Measurements from ENCODE around the gene FBXO5.

FBXO5 gene

DNA sequence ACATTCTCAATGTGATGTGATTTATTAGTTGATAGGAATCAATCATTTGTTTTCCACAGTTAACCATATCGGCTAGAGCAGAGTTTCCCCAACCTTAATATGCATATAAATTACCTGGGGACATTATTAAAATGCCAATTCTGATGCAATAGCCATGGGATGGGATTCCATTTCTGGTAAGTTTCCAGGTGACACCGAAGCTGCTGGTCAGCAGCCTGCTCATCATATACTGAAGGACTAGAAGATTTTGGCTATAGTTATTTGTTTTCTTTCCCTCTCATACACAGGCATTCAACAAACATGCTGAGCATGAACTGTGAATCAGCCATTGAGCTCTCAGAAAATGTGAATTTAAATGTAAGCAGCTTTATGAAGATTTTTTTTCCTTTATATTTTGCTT lies 35.8 kb downstream of the FBXO5 start:
- no peak for DNase-seq

DNA sequence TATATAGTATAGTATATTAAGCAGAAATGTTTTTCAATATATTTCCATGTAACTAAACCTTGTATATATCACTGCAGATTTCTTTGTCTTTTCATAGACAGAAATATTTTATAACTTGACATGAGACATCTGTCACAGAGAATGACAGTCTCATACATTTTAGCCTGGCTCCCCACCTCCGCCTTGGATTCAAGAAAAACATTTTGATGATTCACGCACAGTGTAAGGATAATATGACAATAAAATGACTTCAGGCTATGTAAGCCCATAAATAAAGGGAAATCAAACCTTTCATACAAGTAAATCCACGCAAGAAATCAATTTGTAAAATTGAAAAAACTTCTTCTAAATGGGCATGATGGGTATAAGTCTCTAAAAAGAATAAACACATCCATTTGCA lies 36.4 kb downstream of the FBXO5 start:
- no peak for DNase-seq

DNA sequence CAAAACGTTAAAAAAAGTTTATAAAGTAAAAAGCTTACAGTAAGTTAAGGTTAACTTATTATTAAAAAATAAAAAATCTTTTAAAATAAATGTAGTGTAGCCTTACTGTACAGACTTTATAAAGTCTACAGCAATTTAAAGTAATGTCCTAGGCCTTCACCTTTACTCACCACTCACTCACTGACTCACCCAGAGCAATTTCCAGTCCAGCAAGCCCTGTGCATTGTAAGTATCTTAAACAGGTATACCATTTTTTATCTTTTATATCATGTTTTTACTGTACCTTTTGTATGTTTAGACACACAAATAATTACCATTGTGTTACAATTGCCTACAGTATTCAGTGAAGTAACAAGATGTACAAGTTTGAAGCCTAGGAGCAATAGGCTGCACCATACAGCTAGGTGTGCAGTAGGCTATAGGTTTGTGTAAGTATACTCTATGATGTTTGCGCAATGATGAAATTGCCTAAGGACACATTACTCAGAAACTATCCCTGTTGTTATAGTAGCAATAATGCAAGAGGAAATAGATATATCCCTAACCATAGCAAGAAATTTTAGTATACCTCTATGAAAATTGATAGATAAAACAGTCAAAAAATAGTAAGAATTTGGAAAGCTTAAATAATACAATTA lies 39.5 kb downstream of the FBXO5 start:
- no peak for DNase-seq

DNA sequence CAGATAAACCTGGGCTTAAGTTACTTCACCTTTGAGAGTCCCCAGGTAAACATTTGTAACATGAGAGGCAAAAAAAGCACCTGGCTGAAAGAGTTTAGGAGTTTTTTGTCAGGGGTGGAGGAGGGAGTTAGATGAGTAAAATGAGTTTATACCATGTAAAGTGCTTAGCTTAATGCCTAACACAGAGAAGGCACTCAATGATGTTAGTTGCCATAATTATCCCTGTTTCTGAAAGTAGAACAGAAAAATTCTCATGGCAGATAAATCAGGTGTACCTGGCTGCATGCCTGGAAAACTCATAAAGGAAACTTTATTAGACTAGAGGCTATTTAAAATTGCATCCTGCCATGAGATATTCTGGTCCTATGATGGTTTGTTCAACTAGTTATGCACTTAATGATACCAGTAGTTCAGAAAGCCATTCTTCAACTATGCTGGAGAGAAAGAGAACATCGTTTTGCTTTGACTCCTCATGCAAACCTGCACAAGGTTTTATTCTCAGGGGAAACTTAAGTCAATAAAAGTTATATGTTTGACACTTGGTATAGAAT lies 40.4 kb downstream of the FBXO5 start:
- no peak for DNase-seq

DNA sequence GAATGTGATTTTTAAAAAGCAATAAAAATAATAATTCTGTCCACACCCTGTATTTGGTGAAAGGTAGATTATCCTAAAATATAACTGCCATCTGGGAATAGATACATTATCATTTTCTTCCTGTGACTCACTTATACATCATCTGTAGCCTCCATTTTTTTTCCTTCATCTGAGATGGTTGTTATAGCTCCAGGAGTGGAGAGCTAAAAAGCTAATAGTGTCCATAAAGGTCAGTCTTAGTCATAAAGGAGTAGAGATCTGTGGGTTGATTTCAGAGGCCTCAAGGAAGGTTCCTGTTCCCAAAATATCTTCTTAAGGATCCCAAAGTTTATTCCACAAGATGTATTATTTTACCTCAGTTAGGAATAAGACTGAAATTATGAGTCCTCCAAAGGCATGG lies 41.1 kb downstream of the FBXO5 start:
- DNase-seq = no peak

DNA sequence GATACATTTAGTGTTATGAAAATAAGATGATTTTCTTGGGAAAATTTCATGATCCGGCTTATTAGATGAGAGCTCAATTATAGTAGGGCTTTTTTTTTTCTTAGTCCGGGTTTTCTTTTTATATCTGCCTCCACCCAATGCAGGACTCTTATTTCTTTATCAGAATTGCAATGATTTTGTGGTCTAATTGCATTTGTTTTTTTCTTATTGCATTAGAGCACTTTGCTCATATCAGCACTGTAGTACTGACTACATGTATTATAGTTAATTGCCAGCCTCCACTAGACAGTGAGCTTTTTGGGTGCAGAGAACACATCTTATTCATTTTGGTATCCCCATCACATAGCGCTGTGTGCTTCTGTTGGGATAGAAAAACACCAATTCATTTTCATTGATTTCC lies 50.0 kb downstream of the FBXO5 start:
- no peak for DNase-seq

DNA sequence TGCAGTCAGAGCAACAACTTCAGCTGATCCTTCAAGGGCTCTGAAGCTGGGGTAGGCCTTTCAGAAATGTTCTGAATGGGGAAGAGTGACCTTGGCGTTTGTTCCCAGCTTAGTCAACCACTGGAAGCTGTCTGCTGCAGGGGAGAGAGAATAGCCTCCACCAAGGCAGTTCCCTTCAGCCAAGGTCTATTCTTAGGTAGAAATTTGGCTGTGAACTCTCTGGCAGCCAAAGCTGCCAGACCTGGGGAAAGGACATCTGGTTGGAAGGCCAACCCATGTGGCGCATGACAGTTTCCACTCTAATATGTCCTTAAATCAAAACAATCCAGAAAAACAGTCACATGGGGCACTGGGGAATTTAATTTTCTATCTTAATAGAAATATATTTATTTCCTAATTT lies 60.1 kb downstream of the FBXO5 start:
- no peak for DNase-seq
